ENCODE measurements around the gene UCP2.

DNA sequence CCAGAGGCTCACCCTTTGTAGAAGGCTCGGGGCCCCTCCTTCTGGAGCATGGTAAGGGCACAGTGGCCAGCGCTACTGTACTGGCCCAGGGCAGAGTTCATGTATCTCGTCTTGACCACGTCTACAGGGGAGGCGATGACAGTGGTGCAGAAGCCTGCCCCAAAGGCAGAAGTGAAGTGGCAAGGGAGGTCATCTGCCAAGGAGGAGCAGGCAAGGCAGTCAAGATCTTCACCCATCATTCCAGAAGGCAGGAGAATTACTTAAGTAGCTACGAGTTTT is 7.2 kb downstream of the UCP2 start:
- TF ChIP-seq EP300 (IDR thresholded peaks at IDR 0.05) = no peak
- no peak for TF ChIP-seq CTCF (IDR thresholded peaks at IDR 0.05)
